ENCODE measurements around the gene BAG2.

The BAG2 gene

GRCh38 chr6:57143690-57144089, 28.4 kb upstream of the BAG2 start:
- intact Hi-C loops (cut with DNase I; ENCODE audit: low total_unique reads), result no loop called here
- peaks cover 36 to 61% (median 47%) of the 10 kb centered on the region in 3 donors for H3K36me3 ChIP-seq
- no peaks in the 10 kb centered on the region for H3K4me1 ChIP-seq
- H3K27ac ChIP-seq, result no peak overlapping the region
- no peaks in the 10 kb centered on the region for H3K9me3 ChIP-seq
- DNase-seq, result no peak
- TF ChIP-seq, protein P1, sequence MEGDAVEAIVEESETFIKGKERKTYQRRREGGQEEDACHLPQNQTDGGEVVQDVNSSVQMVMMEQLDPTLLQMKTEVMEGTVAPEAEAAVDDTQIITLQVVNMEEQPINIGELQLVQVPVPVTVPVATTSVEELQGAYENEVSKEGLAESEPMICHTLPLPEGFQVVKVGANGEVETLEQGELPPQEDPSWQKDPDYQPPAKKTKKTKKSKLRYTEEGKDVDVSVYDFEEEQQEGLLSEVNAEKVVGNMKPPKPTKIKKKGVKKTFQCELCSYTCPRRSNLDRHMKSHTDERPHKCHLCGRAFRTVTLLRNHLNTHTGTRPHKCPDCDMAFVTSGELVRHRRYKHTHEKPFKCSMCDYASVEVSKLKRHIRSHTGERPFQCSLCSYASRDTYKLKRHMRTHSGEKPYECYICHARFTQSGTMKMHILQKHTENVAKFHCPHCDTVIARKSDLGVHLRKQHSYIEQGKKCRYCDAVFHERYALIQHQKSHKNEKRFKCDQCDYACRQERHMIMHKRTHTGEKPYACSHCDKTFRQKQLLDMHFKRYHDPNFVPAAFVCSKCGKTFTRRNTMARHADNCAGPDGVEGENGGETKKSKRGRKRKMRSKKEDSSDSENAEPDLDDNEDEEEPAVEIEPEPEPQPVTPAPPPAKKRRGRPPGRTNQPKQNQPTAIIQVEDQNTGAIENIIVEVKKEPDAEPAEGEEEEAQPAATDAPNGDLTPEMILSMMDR (IDR thresholded peaks at IDR 0.05), result no peak
- no peaks in the 10 kb centered on the region for H3K27me3 ChIP-seq
- H3K4me3 ChIP-seq, result no peak overlapping the region

- Histone ChIP-seq H3K4me3 (no peak overlapping the region), H3K4me1 (no peaks in the 10 kb centered on the region), H3K36me3 (peaks cover 44 to 60% (median 47%) of the 10 kb centered on the region in 3 donors), H3K27me3 (no peaks in the 10 kb centered on the region), H3K9me3 (no peaks in the 10 kb centered on the region), H3K27ac (no peak overlapping the region)
- no peak for DNase-seq
- intact Hi-C loops (cut with DNase I; ENCODE audit: low total_unique reads), result no loop called here
- TF ChIP-seq, protein P1 (IDR thresholded peaks at IDR 0.05), result no peak
Observed at GRCh38 chr6:57147401-57147800, 24.7 kb upstream of the BAG2 start.

GRCh38 chr6:57147955-57148858, 23.9 kb upstream of the BAG2 start:
- no peak for DNase-seq
- intact Hi-C loops (cut with DNase I; ENCODE audit: low total_unique reads), result no loop called here
- TF ChIP-seq, protein P1 (IDR thresholded peaks at IDR 0.05), result no peak
- Histone ChIP-seq H3K27ac (no peak overlapping the region), H3K36me3 (peaks cover 49 to 63% (median 51%) of the 10 kb centered on the region in 3 donors), H3K27me3 (no peaks in the 10 kb centered on the region), H3K9me3 (no peaks in the 10 kb centered on the region), H3K4me1 (no peaks in the 10 kb centered on the region), H3K4me3 (no peak overlapping the region)

DNA sequence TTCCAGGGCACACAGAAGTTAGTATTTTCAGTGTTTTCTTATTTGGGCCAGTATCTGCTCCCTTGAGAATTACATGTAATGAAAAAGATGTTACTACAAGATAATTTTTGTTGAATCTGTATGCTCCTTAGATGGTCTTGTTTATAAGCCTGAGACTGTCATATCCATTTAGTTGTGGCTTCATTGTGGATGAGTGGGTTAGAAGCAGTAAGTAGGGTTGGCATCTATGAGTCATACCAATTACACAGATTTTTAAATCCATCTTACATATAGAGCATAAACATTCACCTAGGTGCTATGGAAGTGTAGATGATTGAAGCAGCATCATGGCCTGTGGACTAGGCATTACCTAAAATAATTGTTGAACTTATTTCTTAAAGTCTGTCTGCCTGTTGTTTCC, 13.5 kb upstream of the BAG2 start:
- no peak for DNase-seq
- Histone ChIP-seq H3K27ac (no peak overlapping the region), H3K27me3 (no peaks in the 10 kb centered on the region), H3K4me1 (no peaks in the 10 kb centered on the region), H3K4me3 (no peak overlapping the region), H3K36me3 (peaks cover 37 to 56% (median 48%) of the 10 kb centered on the region in 3 donors), H3K9me3 (no peaks in the 10 kb centered on the region)
- TF ChIP-seq, protein P1 (IDR thresholded peaks at IDR 0.05), result no peak
- intact Hi-C loops (cut with DNase I; ENCODE audit: low total_unique reads), result no loop called here

DNA sequence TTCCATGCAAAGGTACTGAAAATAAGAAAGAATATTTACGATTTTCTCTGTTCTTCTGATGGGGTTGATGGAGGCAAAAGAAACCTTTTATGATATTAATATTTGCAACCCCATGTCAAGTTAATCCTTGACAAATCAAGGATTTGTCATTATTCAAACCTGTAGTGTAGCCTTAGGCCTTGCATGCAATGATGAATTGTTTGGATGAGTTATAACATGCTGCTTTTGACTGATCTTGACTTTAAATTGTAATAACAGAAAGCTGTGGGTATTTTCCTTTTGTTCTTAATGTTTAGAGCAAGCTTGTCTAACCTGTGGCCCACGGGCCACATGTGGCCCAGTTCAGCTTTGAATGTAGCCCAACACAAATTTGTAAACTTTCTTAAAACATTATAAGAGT, 13.0 kb upstream of the BAG2 start:
- Histone ChIP-seq H3K4me3 (no peak overlapping the region), H3K27me3 (no peaks in the 10 kb centered on the region), H3K9me3 (no peaks in the 10 kb centered on the region), H3K36me3 (peaks cover 33 to 51% (median 48%) of the 10 kb centered on the region in 3 donors), H3K27ac (no peak overlapping the region), H3K4me1 (no peaks in the 10 kb centered on the region)
- DNase-seq, result no peak
- intact Hi-C loops (cut with DNase I; ENCODE audit: low total_unique reads), result no loop called here
- TF ChIP-seq, protein P1 (IDR thresholded peaks at IDR 0.05), result no peak

All from tibial artery (tissue), 4 donors.